GM12878 (cell line): ENCODE results near the gene TSPEAR. TPM values are rescaled to one million over a fixed set of nuclear protein-coding genes. Genes with fewer than 3 reads are reported as not detected.

Experiments used
- ATAC-seq: fragments of 200-7000 bp; cut with Tn5 transposase; 3 replicates; pipeline ENCODE4 v1.9.1; 2020; ENCODE audit warnings: mild to moderate bottlenecking, moderate library complexity
- BruUV-seq: library from RNA; stranded (reverse); fragments of 400-500 nt; replicated peaks from 2 replicates; lab custom pipeline; 2021; lab: Mats Ljungman, UMichigan
- CTCF ChIA-PET: fragments of 300-600 bp; sonication (Branson Sonifier 250); formaldehyde crosslinking; extraction: SDS; loops from one replicate; lab custom pipeline; 2021; ENCODE audit warnings: inconsistent platforms; lab: Yijun Ruan, JAX
- POLR2A ChIA-PET: fragments of 350-600 bp; formaldehyde crosslinking; extraction: SDS; loops from one replicate; lab custom pipeline; 2021; ENCODE audit warnings: inconsistent platforms; lab: Charles Lee
- RAD21 ChIA-PET: fragments of 300-600 bp; sonication (Branson Sonifier 250); formaldehyde crosslinking; loops from one replicate; lab custom pipeline; 2023; ENCODE audit warnings: antibody characterized with exemption; ENCODE audit not compliant: unreplicated experiment; lab: Charles Lee
- SMC1A ChIA-PET: fragments of 300-600 bp; sonication (Branson Sonifier 250); formaldehyde crosslinking; loops from one replicate; lab custom pipeline; 2023; ENCODE audit not compliant: unreplicated experiment, uncharacterized antibody; lab: Charles Lee
- DNase-seq: peaks from one replicate; pipeline ENCODE4 v3.0.0-alpha.2; 2011; ENCODE audit warnings: low read depth, low spot score
- FAIRE-seq: peaks from 3 replicates; lab custom pipeline; 2011; peaks lifted over from hg19 to GRCh38; lab: Jason Lieb, UNC
- H2AFZ ChIP-seq: 2 replicates; pipeline ENCODE4 v1.6.0; 2011; ENCODE audit warnings: low read depth, low read length, control low read depth; ENCODE audit not compliant: control insufficient read depth
- H3K27ac ChIP-seq: 2 replicates; pipeline ENCODE4 v1.5.1; 2011; ENCODE audit warnings: control low read depth; ENCODE audit not compliant: control insufficient read depth, insufficient read depth
- H3K27me3 ChIP-seq, 2 experiments: replicated peaks in 1 of 2; 2 replicates each; pipeline versions ENCODE4 v1.6.0 to v1.6.1; 2011; ENCODE audit warnings: low read length in 1 of 2; ENCODE audit not compliant: control insufficient read depth in 2 of 2, insufficient read depth in 2 of 2
- H3K36me3 ChIP-seq, 2 experiments: 2 replicates each; pipeline ENCODE4 v1.5.1; 2011; ENCODE audit warnings: low read length in 1 of 2; ENCODE audit not compliant: control insufficient read depth in 2 of 2, insufficient read depth in 2 of 2
- H3K4me1 ChIP-seq: 2 replicates; pipeline ENCODE4 v1.6.1; 2011; ENCODE audit warnings: mild to moderate bottlenecking, low read length, moderate library complexity, mixed read lengths; ENCODE audit not compliant: control insufficient read depth, insufficient read depth
- H3K4me2 ChIP-seq: 2 replicates; pipeline ENCODE4 v1.6.0; 2011; ENCODE audit warnings: control low read depth; ENCODE audit not compliant: control insufficient read depth, insufficient read depth
- H3K4me3 ChIP-seq: fragments of 200-600 bp; sonication (generic); 2 replicates; pipeline ENCODE4 v1.5.1; 2016
- H3K79me2 ChIP-seq: 2 replicates; pipeline ENCODE4 v1.6.0; 2011; ENCODE audit warnings: low read length; ENCODE audit not compliant: control insufficient read depth, insufficient read depth
- H3K9ac ChIP-seq: 2 replicates; pipeline ENCODE4 v1.8.0; 2011; ENCODE audit warnings: low read length, control low read depth, mixed read lengths; ENCODE audit not compliant: control insufficient read depth, insufficient read depth
- H3K9me3 ChIP-seq: replicated peaks from 3 replicates; pipeline ENCODE4 v1.5.1; 2011; ENCODE audit warnings: mild to moderate bottlenecking, low read length; ENCODE audit not compliant: control insufficient read depth, insufficient read depth
- H4K20me1 ChIP-seq: 2 replicates; pipeline ENCODE4 v1.6.0; 2011; ENCODE audit not compliant: control insufficient read depth, insufficient read depth
- ATF7 ChIP-seq: fragments of 450-650 bp; IDR thresholded peaks from 2 replicates; pipeline ENCODE4 v1.6.1; 2016; ENCODE audit warnings: low read depth, mild to moderate bottlenecking
- BACH1 ChIP-seq: fragments of 450-650 bp; IDR thresholded peaks from 2 replicates; pipeline ENCODE4 v1.6.1; 2017; ENCODE audit warnings: mild to moderate bottlenecking, borderline replicate concordance
- DPF2 ChIP-seq: fragments of 450-650 bp; IDR thresholded peaks from 2 replicates; pipeline ENCODE4 v1.6.1; 2017; ENCODE audit warnings: mild to moderate bottlenecking
- FOS ChIP-seq: IDR thresholded peaks from 3 replicates; pipeline ENCODE4 v1.6.1; 2011; ENCODE audit warnings: borderline replicate concordance; ENCODE audit not compliant: insufficient read length; ENCODE audit errors: extremely low read depth
- HCFC1 ChIP-seq: fragments of 150-350 bp; IDR thresholded peaks from 2 replicates; pipeline ENCODE4 v1.6.1; 2014; ENCODE audit warnings: low read length
- IRF4 ChIP-seq: IDR thresholded peaks from 2 replicates; pipeline ENCODE4 v1.6.1; 2011; ENCODE audit warnings: low read depth, low read length
- JUND ChIP-seq: IDR thresholded peaks from 2 replicates; pipeline ENCODE4 v1.6.1; 2012; ENCODE audit warnings: low read depth, mild to moderate bottlenecking, low read length, improper control_type of control experiment, moderate library complexity
- MYB ChIP-seq: fragments of 150-350 bp; IDR thresholded peaks from 2 replicates; pipeline ENCODE4 v1.6.1; 2014; ENCODE audit warnings: mild to moderate bottlenecking, low read depth, low read length, borderline replicate concordance
- POU2F2 ChIP-seq: IDR thresholded peaks from 3 replicates; pipeline ENCODE4 v1.6.1; 2011; ENCODE audit warnings: low read depth, mild to moderate bottlenecking, low read length, borderline replicate concordance
- SIN3A ChIP-seq: IDR thresholded peaks from 2 replicates; pipeline ENCODE4 v1.6.1; 2012; ENCODE audit warnings: low read depth, low read length, improper control_type of control experiment
- STAT1 ChIP-seq: fragments of 450-650 bp; conservative IDR thresholded peaks from 2 replicates; pipeline ENCODE4 v1.6.1; 2014; ENCODE audit warnings: antibody characterized with exemption, mild to moderate bottlenecking
- SUPT20H ChIP-seq: IDR thresholded peaks from 2 replicates; pipeline ENCODE4 v1.6.1; 2011; ENCODE audit warnings: low read depth, mild to moderate bottlenecking, low read length, moderate library complexity, borderline replicate concordance; ENCODE audit not compliant: control insufficient read depth
- ZNF217 ChIP-seq: fragments of 450-650 bp; IDR thresholded peaks from 2 replicates; pipeline ENCODE4 v1.6.1; 2017; ENCODE audit warnings: antibody characterized with exemption, mild to moderate bottlenecking
- ZNF622 ChIP-seq: fragments of 450-650 bp; IDR thresholded peaks from 2 replicates; pipeline ENCODE4 v1.6.1; 2017; ENCODE audit warnings: mild to moderate bottlenecking, inconsistent platforms
- WGBS: methylation state at CpG from one replicate; pipeline ENCODE4 v1.1.6; 2016; ENCODE audit warnings: low lambda C conversion rate; ENCODE audit not compliant: insufficient replicate concordance, insufficient coverage; ENCODE audit errors: missing lambda C conversion rate; 5-methylcytosine and 5-hydroxymethylcytosine counted together
- in situ Hi-C: fragments of 300-500 bp; cut with MboI; formaldehyde crosslinking; loops from 9 replicates; pipeline ENCODE4 v1.14.3; 2018; ENCODE audit warnings: mixed read lengths
- intact Hi-C: fragments of 100-400 bp; cut with micrococcal nuclease; formaldehyde crosslinking; loops from one replicate; pipeline ENCODE4 v1.14.2; 2022; ENCODE audit not compliant: unreplicated experiment
- polyA plus RNA-seq, 11 experiments: library from polyadenylated mRNA; depleted of rRNA in 4 of 11; unstranded in 6 of 11; stranded (reverse) in 5 of 11; fragments of >200 nt; fragmentation: Nextera tagmentation in 4 of 11; fragmentation: Illumina TruSeq in 1 of 11; extraction: Ambion mirVana in 4 of 11; extraction: Trizol in 1 of 11; gene quantifications; 1 replicate in 1 of 11; 2 replicates in 10 of 11; pipeline versions ENCODE4 v1.2.1 to v1.2.3, GENCODE V29; 2011 to 2016; ENCODE audit warnings: inconsistent platforms in 2 of 11, missing spikeins in 2 of 11, low read depth in 1 of 11
- total RNA-seq, 4 experiments: library from RNA; depleted of rRNA in 3 of 4; stranded (reverse); fragments of >200 nt in 3 of 4; fragmentation: Illumina TruSeq in 1 of 4; extraction: Trizol in 1 of 4; gene quantifications; 2 replicates each; pipeline versions ENCODE4 v1.2.1 to v1.2.3, GENCODE V29; 2013 to 2021
- TF ChIP-seq, protein P1 (sequence below): fragments of 450-650 bp; IDR thresholded peaks from 2 replicates; pipeline ENCODE4 v1.6.1; 2017; ENCODE audit warnings: borderline replicate concordance
- TF ChIP-seq, protein P2 (sequence below): fragments of 450-650 bp; formaldehyde crosslinking; IDR thresholded peaks from 2 replicates; pipeline ENCODE4 v1.4.0; 2022; ENCODE audit warnings: mild to moderate bottlenecking, moderate library complexity
- TF ChIP-seq, protein P3 (sequence below): IDR thresholded peaks from 2 replicates; pipeline ENCODE4 v1.6.1; 2011; ENCODE audit warnings: borderline replicate concordance, low read depth, mild to moderate bottlenecking, moderate library complexity, low read length; ENCODE audit not compliant: insufficient read depth, poor library complexity, severe bottlenecking

TSPEAR gene
- total and polyA plus RNA-seq, 10 of the 15 experiments (the other 5 are each of a cell fraction or from before 2014, with no cell fraction given), result not detected

DNA sequence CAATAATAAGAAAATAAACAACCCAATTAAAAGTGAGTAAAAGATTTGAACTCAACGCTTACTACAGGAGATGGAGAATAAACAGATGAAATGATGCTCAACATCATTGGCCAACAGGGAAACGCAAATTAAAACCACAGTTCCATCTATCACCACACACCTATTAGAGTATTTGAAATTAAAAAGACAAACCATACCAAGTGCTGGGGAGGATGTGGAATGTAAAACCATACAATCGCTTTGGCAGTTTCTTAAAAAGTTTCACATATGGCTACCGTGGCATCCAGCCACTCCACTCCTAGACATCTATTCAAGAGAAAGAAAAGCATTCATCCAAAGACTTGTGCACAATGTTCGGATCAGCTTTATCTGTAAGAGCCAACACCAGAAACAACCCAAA is 257.3 kb downstream of the TSPEAR start:
- no peaks in the 10 kb centered on the region; a peak in 1 of 4 replicates for H3K27me3 ChIP-seq
- FAIRE-seq, result no peak
- H3K4me2 ChIP-seq, result no peak overlapping the region
- intact Hi-C loops (no loop called here), in situ Hi-C loops (loop anchor here (5.0 kb wide), 1 partner anchor 77 kb away; no protein-coding TSS in a partner anchor)
- H3K27ac ChIP-seq, result no peak overlapping the region
- DNase-seq, result no peak
- no peak overlapping the region for H3K4me3 ChIP-seq
- ChIA-PET RAD21 (no interaction called here), POLR2A (no interaction called here), SMC1A (no interaction called here), CTCF (no interaction called here)
- WGBS, result 73% methylated on average over 5 of the region's 5 CpGs
- TF ChIP-seq HCFC1, result no peak
- TF ChIP-seq JUND, result no peak
- TF ChIP-seq, protein P1, sequence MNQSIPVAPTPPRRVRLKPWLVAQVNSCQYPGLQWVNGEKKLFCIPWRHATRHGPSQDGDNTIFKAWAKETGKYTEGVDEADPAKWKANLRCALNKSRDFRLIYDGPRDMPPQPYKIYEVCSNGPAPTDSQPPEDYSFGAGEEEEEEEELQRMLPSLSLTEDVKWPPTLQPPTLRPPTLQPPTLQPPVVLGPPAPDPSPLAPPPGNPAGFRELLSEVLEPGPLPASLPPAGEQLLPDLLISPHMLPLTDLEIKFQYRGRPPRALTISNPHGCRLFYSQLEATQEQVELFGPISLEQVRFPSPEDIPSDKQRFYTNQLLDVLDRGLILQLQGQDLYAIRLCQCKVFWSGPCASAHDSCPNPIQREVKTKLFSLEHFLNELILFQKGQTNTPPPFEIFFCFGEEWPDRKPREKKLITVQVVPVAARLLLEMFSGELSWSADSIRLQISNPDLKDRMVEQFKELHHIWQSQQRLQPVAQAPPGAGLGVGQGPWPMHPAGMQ, result no peak
- TF ChIP-seq SUPT20H, result no peak
- no peak for TF ChIP-seq ATF7
- TF ChIP-seq, protein P2, sequence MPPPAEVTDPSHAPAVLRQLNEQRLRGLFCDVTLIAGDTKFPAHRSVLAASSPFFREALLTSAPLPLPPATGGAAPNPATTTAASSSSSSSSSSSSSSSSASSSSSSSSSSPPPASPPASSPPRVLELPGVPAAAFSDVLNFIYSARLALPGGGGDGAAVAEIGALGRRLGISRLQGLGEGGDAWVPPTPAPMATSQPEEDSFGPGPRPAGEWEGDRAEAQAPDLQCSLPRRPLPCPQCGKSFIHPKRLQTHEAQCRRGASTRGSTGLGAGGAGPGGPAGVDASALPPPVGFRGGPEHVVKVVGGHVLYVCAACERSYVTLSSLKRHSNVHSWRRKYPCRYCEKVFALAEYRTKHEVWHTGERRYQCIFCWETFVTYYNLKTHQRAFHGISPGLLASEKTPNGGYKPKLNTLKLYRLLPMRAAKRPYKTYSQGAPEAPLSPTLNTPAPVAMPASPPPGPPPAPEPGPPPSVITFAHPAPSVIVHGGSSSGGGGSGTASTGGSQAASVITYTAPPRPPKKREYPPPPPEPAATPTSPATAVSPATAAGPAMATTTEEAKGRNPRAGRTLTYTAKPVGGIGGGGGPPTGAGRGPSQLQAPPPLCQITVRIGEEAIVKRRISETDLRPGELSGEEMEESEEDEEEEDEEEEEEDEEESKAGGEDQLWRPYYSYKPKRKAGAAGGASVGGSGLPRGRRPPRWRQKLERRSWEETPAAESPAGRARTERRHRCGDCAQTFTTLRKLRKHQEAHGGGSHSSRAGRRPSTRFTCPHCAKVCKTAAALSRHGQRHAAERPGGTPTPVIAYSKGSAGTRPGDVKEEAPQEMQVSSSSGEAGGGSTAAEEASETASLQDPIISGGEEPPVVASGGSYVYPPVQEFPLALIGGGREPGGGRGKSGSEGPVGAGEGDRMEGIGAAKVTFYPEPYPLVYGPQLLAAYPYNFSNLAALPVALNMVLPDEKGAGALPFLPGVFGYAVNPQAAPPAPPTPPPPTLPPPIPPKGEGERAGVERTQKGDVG, result no peak
- TF ChIP-seq IRF4, result no peak
- no peak for TF ChIP-seq DPF2
- no peak for TF ChIP-seq ZNF217
- TF ChIP-seq POU2F2, result no peak
- no peak for TF ChIP-seq ZNF622
- no peak for TF ChIP-seq FOS
- TF ChIP-seq MYB, result no peak
- TF ChIP-seq SIN3A, result no peak
- TF ChIP-seq, protein P3, sequence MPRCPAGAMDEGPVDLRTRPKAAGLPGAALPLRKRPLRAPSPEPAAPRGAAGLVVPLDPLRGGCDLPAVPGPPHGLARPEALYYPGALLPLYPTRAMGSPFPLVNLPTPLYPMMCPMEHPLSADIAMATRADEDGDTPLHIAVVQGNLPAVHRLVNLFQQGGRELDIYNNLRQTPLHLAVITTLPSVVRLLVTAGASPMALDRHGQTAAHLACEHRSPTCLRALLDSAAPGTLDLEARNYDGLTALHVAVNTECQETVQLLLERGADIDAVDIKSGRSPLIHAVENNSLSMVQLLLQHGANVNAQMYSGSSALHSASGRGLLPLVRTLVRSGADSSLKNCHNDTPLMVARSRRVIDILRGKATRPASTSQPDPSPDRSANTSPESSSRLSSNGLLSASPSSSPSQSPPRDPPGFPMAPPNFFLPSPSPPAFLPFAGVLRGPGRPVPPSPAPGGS, result no peak
- no peak for TF ChIP-seq BACH1
- no peak for TF ChIP-seq STAT1
- H3K9me3 ChIP-seq, result no peaks in the 10 kb centered on the region; the same call in 2 of the 3 replicates
- H3K79me2 ChIP-seq, result no peaks in the 10 kb centered on the region
- H2AFZ ChIP-seq, result no peak overlapping the region
- BruUV-seq, result no TSS peak
- no peaks in the 10 kb centered on the region for H3K36me3 ChIP-seq
- H3K9ac ChIP-seq, result no peak overlapping the region
- no peak for ATAC-seq
- no peaks in the 10 kb centered on the region for H3K4me1 ChIP-seq
- no peaks in the 10 kb centered on the region for H4K20me1 ChIP-seq
